OCI-LY3 (cell line): ENCODE data around the gene DUSP7.

ENCODE experiments used
- H2AFZ ChIP-seq: fragments of 200-600, 300-600 bp; shearing (Covaris generic); 2 replicates; pipeline ENCODE4 v1.6.0; 2014; ENCODE audit warnings: antibody characterized with exemption, low read depth, low read length
- H3K27ac ChIP-seq: fragments of 200-600, 300-600 bp; sonication (generic); 2 replicates; pipeline ENCODE4 v1.5.1; 2014; ENCODE audit warnings: mild to moderate bottlenecking, low read length, moderate library complexity, mixed read lengths
- H3K27me3 ChIP-seq: fragments of 200-600, 300-600 bp; sonication (generic); 2 replicates; pipeline ENCODE4 v1.6.1; 2014; ENCODE audit warnings: low read depth, low read length, mixed read lengths
- H3K36me3 ChIP-seq: fragments of 200-600, 300-600 bp; sonication (generic); replicated peaks from 2 replicates; pipeline ENCODE3; 2014; ENCODE audit warnings: low read depth, low read length, mixed read lengths
- H3K4me1 ChIP-seq: fragments of 300-600, 200-600 bp; sonication (generic); 2 replicates; pipeline ENCODE4 v1.6.1; 2014; ENCODE audit warnings: low read length, mixed read lengths
- H3K4me2 ChIP-seq: fragments of 200-600, 300-600 bp; sonication (generic); 2 replicates; pipeline ENCODE4 v1.6.1; 2014; ENCODE audit warnings: low read length, mixed read lengths
- H3K4me3 ChIP-seq: fragments of 300-600, 200-600 bp; sonication (generic); 2 replicates; pipeline ENCODE4 v1.5.1; 2014; ENCODE audit warnings: antibody characterized with exemption, mild to moderate bottlenecking, low read length, moderate library complexity
- H3K79me2 ChIP-seq: fragments of 300-600, 200-600 bp; shearing (Covaris generic); 2 replicates; pipeline ENCODE4 v1.6.1; 2014; ENCODE audit warnings: mild to moderate bottlenecking, low read length, mixed read lengths
- H3K9ac ChIP-seq: fragments of 300-600, 200-600 bp; shearing (Covaris generic); 2 replicates; pipeline ENCODE4 v1.6.0; 2014; ENCODE audit warnings: mild to moderate bottlenecking, low read length, moderate library complexity
- H3K9me3 ChIP-seq: fragments of 200-600, 300-600 bp; shearing (Covaris generic); 2 replicates; pipeline ENCODE4 v1.6.1; 2014; ENCODE audit warnings: low read length, mixed read lengths; ENCODE audit not compliant: insufficient read depth
- H4K20me1 ChIP-seq: fragments of 200-600, 300-600 bp; sonication (generic); 2 replicates; pipeline ENCODE4 v1.6.1; 2016; ENCODE audit warnings: low read length, mixed read lengths; ENCODE audit not compliant: insufficient read depth
- EZH2phosphoT487 ChIP-seq: fragments of 200-600 bp; shearing (Covaris generic); IDR thresholded peaks from 2 replicates; pipeline ENCODE4 v1.6.1; 2018; ENCODE audit warnings: antibody characterized with exemption, mixed run types, low read depth
- TF ChIP-seq, protein P1 (sequence below): fragments of 200-600, 300-600 bp; sonication (generic); IDR thresholded peaks from 2 replicates; pipeline ENCODE4 v1.5.1; 2014; ENCODE audit warnings: antibody characterized with exemption, low read length, low read depth

The DUSP7 gene

DNA sequence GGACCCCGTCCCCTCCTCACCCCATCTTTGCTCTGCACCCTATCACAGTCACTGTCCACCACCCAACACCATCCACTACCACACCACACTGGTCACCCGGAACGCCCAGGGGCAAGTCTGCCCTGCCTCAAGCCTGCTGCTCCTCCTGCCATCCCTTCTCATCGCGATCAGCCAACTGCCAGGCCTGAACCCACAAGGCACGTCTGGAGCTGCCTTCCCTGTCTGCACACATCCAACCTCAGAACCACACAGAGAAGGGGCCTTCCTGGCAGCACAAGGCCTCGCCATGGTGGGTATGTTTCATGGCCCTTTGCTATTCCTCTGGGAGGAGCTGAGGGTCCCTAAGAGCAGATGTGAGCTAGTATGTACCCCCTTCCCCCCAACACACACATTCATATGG, 3.4 kb upstream of the DUSP7 start:
- Histone ChIP-seq H3K27ac (no peak overlapping the region), H2AFZ (no peak overlapping the region), H3K27me3 (no peaks in the 10 kb centered on the region), H3K4me1 (peaks cover 33% of the 10 kb centered on the region), H3K9ac (no peak overlapping the region), H3K9me3 (no peaks in the 10 kb centered on the region), H4K20me1 (no peaks in the 10 kb centered on the region), H3K4me3 (no peak overlapping the region), H3K79me2 (peaks cover 8% of the 10 kb centered on the region; the same call in 1 of the 2 replicates), H3K4me2 (no peak overlapping the region), H3K36me3 (no peaks in the 10 kb centered on the region)
- TF ChIP-seq, protein P1, sequence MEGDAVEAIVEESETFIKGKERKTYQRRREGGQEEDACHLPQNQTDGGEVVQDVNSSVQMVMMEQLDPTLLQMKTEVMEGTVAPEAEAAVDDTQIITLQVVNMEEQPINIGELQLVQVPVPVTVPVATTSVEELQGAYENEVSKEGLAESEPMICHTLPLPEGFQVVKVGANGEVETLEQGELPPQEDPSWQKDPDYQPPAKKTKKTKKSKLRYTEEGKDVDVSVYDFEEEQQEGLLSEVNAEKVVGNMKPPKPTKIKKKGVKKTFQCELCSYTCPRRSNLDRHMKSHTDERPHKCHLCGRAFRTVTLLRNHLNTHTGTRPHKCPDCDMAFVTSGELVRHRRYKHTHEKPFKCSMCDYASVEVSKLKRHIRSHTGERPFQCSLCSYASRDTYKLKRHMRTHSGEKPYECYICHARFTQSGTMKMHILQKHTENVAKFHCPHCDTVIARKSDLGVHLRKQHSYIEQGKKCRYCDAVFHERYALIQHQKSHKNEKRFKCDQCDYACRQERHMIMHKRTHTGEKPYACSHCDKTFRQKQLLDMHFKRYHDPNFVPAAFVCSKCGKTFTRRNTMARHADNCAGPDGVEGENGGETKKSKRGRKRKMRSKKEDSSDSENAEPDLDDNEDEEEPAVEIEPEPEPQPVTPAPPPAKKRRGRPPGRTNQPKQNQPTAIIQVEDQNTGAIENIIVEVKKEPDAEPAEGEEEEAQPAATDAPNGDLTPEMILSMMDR = no peak
- no peak for TF ChIP-seq EZH2phosphoT487

DNA sequence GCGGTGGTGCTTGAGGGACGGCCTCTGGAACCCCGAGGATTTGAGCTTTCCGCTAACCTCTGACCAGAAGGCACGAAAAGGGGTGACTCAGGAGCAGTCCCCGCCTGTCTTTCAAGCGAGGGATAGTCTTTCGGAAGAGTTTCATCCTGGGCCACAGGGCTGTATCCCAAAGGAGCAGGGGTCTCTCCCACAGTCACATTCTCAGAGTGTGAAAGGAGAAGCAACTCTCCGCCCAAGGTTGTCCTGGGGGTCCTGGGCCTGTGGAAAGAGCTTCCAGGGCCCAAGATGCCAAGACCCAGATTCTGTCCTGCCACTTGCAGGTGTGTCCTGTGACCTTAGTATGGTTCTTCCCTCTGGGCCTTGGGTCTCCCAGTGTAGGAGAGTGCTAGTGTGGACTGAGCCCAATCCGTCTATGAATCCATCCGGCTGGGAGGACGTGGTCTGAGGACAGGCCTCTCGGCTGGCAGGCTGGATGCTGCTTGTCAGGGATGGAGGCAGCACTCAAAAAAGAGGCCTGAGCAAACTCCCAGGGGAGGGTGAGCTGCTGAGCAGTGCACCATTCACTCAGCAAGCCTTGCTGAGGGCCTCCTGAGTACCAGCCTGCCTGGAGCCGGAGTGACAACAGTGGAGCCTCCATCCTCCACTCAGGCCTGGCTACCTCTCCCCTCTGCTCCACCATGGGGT, 1.6 kb upstream of the DUSP7 start:
- Histone ChIP-seq H3K27ac (no peak overlapping the region), H3K4me3 (peak overlapping the region; percentile 79), H3K36me3 (peaks cover 6% of the 10 kb centered on the region), H3K9me3 (no peaks in the 10 kb centered on the region), H3K4me1 (peaks cover 36% of the 10 kb centered on the region), H3K27me3 (no peaks in the 10 kb centered on the region), H4K20me1 (no peaks in the 10 kb centered on the region), H3K4me2 (peak overlapping the region; percentile 87), H2AFZ (peak overlapping the region; percentile 89; the same call in 1 of the 2 replicates), H3K79me2 (peaks cover 8% of the 10 kb centered on the region; the same call in 1 of the 2 replicates), H3K9ac (peak overlapping the region; percentile 53)
- TF ChIP-seq EZH2phosphoT487 = no peak
- TF ChIP-seq, protein P1 = no peak; the same call in 1 of the 2 replicates

DNA sequence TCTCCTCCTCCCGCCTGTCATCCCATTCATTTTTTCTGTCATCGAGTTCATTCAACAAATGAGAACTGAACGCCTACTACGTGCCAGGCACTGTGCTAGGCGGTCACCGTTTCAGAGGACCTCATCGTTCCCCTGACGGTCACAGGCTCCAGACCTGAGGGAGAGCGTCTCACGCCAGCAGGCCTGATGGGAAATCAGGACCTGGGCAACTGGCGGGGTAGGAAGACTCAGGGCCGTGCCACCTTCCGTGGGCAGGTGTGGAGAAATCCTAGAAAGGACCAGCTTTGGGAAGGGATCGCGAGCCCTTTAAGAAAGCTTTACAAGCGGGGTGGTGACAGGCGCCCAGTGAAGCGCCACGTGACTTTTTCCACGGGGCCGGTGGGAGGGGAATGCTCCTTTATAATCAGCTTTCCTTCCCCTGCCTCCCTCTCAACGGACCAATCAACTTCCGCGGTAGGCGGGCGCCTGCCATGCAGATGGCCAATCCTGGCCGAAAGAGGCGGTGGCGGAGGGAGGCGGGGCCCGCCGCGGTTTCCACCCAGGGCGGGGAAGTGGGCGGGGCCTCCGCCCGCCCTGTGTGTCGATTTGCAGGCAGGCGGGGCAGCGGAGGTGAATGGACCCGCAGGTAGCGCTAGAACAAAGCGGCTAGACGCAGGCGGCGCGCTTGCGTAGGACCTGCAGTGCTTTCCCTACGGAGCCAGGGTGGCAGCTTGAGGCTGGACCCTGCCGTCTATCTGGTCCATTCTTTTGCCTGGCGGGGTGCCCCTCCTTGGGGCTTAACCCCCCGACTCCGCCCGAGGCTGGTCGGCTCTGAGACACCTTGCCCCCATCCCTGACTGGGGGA, 819 bp upstream of the DUSP7 start:
- H3K79me2 ChIP-seq = peaks cover 8% of the 10 kb centered on the region; the same call in 1 of the 2 replicates
- TF ChIP-seq, protein P1 = no peak
- TF ChIP-seq EZH2phosphoT487 = no peak
- peak overlapping the region; percentile 66 for H3K9ac ChIP-seq
- H3K4me1 ChIP-seq = peaks cover 35% of the 10 kb centered on the region
- peak overlapping the region; percentile 87 for H3K4me2 ChIP-seq
- no peaks in the 10 kb centered on the region; the same call in 1 of the 2 replicates for H4K20me1 ChIP-seq
- no peaks in the 10 kb centered on the region for H3K27me3 ChIP-seq
- peak overlapping the region; percentile 89 for H2AFZ ChIP-seq
- no peaks in the 10 kb centered on the region for H3K9me3 ChIP-seq
- H3K36me3 ChIP-seq = peaks cover 7% of the 10 kb centered on the region
- peak overlapping the region; percentile 80 for H3K4me3 ChIP-seq
- peak overlapping the region; percentile 40 for H3K27ac ChIP-seq
